CD4-positive, alpha-beta T cell treated with Interleukin-17A for 4 hours (primary cell): Measurements from ENCODE around the gene LDLRAD3.

ENCODE experiments used
- DNase-seq: peaks from one replicate; pipeline ENCODE4 v3.0.0-alpha.2; 2020; ENCODE audit warnings: mixed read lengths

The LDLRAD3 gene

DNA sequence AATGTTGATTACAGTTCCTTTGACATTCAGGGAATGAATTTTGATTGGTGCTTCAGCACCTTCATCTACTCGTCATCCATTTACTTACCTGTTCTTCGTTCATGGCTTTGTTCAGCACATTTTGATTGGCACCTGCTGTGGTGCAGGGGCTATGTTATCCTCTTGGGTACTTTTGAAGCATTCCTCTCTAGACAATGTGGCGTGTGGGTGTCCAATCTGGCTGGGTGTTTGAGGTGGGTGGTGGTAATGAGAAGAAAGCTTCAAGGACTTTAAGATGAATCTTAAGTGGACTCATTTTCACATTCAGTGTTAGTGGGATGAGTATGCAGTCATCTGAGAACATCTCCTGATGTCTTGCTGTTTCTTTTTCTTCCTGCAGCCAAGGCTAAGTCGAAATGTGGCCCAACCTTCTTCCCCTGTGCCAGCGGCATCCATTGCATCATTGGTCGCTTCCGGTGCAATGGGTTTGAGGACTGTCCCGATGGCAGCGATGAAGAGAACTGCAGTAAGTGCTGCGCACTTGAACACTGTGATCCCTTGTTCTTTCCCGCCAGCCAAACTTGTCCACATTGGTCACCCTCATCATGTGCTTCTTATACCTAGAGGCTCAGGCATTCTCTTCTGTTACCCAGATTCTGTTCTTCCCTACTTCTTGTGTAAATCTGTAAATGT, 137.5 kb downstream of the LDLRAD3 start:
- DNase-seq, result no peak

DNA sequence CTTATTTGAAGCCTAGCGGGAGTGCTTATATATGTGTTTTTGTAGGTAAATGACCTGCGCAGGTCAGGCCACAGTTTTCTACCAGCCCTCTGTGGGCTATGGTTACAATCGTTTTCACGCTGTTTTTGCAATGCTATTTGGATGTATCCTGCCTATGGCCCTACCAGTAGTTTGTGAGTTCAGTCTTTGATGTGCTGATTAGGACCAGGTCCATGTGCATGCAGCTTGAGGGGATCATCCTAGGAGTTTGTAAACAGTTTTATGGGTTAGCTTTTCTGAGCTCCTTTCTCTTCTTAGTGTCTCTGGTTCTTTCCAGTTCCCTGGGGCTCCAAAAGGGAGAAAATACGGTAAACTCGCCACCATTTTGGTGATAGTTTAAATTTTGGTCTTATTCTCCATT, 142.5 kb downstream of the LDLRAD3 start:
- no peak for DNase-seq

DNA sequence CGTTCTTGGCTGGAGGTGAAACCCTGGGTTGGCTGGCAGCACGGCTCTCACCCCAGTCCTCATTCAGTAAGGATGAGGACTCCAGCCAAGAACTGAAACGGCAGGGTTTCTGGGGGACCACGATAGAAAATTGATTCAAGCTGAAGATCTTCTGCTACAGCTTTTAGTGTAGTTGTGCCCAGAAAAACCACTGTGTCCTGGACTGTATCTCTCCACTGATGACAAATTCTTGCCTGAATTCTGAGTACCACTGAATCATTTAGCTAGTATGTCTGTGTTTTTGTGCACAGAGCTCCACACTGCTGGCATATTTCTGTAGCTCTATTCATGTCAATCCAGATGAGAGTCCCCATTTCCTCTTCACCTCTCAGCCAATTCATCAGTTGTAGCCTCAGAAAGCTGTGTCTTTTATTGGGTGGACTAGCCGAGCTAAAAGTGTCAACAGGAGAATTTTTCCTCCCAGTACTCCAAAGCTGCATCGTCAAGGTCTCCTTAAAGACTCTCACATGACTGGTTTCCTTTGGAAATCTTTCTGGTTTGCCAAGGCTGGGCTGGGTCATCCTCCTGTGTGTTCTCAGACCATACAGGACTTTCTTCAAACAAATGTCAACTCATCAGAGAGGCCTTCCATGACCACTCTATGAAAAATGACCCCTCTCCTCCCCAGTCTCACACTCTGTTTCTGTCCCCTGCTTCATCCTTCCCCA, 144.6 kb downstream of the LDLRAD3 start:
- no peak for DNase-seq

DNA sequence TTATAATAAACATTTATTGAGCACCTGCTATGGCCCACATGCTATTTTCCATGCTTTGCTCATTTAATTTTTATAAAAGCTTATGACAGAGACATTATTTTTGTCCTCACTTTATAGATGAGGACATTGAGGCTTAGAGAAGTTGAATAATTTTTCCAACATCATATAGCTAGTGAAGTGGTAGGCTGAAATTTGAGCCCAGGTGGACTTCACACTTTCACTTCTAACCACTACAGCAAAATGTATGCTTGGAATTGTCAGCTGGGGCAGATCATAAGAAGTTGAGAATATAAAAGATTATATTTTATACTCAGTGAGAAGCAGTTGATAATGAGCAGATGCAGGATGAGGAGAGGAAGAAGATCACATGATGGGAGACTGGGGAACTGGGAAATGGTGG, 146.1 kb downstream of the LDLRAD3 start:
- no peak for DNase-seq

DNA sequence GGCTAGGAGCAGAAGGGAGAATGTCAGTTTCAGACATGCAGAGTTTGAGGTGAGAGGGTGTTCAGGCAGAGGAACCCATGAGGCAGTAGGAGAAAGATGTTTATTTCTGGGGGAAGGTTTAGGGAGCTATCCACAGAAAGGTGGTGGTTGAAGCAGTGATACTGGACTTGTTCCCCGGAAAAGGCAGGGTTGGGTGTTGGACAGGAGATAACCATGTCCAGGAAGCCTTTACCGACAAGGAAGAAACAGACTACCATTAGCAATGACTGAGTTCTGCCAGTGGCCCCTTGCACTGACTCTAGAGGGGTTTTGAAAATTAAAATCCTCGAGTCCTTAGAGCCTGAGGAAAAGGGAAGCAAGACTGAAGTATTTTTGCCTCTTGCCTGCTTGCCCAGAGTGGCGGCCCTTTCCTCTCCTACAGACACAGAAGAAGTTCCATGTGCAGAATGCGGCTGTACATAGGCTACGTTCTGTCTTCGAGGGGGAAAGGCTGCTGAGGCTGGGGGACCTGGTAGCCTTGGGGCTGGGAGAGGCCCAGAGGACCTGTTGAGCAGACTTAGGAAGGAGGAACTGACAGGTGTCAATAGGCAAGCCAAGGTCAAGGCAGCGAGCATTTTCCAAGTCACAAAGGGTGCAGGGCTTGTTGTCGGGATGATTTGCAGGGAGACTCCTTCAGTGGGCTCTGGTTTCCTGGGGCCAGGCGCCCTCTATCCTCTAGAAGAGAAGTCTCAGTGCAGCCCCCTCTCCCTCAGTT, 146.7 kb downstream of the LDLRAD3 start:
- DNase-seq, result no peak

DNA sequence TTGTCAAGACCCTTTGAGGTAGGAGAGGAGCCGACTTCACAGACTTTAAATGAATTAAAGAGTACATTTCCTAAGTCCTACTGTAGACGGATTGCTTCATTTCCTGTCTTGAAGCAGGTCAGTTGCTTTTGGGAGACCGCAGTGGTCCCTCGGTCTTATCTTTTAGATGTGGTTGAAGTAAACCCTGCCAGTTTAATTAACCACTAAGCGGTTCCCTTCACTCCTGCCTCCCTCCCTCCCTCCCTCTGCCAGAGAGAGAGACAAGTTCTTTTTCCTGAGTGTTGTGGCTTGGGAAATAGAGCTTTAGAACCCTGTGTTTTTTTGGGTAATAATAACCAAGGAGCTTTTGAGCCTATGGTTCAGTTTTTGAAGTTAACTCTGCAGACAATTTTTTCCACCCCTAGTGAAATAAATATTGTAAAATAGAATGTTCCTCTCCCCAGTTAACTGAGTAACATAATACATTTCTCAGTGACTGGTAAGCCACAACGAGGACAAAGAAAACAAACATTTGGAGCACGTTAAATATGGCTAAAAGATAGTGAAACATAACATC, 147.5 kb downstream of the LDLRAD3 start:
- no peak for DNase-seq

DNA sequence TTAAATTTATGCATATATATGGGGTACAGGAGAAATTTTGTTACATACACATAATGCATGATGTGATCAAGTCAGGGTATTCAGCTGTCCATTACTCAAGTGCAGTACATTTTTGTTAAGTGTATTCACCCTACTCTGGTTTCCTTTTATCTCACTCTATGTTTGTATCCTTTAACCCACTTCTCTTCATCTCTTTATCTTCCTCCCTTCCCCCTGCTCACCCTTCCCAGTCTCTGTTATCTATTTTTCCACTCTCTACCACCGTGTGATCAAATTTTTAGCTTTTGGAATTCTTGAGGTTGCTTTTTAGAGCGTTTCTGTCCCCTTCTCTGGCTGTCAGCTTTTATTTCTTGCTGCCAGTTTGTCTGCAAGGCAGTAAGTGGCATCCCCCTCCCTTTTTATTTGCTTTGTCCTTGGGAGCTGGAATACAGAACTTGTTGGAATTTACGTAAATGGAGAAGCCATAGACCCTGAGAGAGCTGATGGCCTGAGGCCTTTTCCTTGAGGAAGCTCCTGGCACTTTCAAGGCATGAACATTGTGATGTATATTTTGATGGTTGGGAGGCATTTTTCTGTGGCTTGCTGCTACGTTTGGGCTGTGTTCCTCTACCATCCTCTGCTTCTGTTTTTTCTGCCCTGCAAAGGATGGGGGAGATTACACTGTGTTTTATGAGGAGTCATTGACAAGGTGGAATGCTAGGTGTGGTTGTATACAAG, 148.6 kb downstream of the LDLRAD3 start:
- no peak for DNase-seq

DNA sequence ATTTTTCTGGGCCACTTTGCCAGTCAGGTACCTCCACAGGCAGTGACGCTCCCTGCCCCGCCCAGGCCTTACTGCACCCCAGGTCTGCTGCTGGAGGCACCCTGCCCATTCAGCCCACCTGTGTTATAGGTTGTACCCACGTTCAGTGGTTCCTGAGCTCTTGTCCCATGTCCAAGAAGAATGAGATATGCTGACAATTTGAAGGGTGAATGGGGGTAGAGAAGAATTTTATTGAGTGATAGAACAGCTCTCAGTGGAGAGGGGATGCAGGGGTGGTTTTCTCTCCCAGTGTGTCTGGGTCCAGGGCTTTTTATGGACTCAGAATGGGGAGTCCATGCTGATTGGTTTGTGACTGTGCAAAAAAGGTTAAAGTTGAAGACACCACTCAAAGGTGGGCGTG, 149.7 kb downstream of the LDLRAD3 start:
- no peak for DNase-seq

DNA sequence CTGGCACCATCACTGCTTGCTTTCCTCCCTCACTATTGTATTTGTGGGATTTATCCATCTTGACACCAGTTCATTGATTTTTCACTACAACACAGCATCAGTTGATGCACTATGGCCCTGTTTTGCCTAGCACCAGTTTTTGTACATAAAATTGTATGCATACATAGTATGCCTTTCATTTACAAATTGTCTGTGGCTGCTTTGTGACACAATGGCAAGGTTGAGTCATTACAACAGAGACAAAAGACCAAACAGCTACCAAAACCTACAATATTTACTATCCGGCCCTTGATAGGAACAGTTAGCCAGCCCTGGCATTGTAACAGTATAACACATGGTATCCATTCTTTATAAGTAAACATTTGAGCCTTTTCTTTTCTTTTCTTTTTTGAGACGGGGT, 150.3 kb downstream of the LDLRAD3 start:
- no peak for DNase-seq

DNA sequence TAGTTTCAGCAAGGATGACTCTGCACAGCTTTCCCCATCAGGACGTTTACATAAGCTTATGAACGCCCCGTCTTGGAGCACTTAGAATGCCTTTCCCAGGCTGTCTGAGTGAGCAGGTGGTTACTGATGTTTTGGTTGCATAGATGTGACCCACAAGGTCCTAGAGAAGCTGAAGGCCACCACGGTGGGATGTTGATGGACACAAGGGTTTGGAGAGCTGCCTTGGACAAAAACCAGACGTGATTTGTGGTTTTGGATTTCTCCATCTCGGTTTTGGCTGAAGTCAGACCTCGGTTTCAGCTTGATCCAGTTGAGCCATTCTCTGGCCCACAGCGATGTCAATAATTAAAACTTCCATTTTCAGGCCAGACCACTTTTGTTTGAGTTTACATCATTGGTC, 151.9 kb downstream of the LDLRAD3 start:
- DNase-seq, result no peak

DNA sequence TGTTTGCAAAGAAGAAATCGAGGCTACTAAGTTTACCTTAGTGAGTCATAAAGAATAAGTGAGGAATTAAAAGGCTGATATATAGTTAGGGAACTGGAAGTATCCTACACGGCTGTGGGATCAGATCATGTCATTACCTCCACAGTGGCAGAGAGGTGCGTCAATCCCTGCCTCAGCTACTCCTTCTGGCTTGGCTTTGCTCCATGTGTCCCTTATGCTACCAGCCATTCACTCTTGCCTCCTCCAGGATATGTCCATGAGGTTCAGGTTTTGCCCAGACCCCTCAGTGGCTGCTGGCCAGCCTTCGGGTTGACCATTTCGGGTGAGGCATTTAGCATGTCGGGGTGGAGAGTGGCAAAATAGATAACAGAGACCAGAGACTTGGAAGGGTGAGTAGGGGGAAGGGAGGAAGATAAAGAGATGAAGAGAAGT, 153.4 kb downstream of the LDLRAD3 start:
- no peak for DNase-seq

DNA sequence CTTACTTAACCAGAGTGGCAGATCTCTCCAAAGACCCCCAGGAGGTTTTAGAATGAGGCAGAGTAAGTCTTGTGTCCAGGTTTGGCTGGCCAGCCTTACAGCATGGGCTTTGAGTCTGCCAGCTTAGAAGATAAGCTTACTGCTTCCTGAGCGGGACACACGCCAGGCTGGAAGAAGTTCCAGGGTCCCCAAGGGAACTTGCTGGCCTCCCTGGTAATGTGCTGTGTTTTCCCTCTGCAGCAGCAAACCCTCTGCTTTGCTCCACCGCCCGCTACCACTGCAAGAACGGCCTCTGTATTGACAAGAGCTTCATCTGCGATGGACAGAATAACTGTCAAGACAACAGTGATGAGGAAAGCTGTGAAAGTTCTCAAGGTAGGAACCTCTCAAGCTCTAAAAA, 154.2 kb downstream of the LDLRAD3 start:
- no peak for DNase-seq

DNA sequence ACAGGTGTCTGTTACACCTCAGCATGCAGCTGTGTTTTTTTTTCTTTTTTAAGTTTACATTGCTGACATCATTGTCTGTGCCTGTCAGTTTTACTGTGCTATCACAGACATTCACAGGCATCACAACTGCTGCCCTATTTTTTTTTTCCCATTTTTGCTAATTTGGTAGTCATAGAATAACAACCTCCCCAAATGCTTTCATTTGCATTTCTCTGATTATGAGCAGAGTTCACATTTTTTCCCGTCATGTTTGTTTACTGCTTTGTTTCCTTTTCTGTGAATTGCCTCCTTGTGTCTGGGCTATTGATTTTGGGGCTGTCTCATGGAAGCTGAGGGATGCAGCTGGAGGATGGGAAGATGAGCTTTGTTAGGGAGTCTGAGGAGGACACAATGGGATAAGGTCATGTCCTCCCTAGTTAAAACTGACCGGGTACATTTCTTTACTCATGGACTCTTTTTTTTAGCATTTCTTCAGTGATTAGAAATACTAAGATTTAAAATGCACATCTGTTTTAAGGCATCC, 155.1 kb downstream of the LDLRAD3 start:
- DNase-seq, result no peak

DNA sequence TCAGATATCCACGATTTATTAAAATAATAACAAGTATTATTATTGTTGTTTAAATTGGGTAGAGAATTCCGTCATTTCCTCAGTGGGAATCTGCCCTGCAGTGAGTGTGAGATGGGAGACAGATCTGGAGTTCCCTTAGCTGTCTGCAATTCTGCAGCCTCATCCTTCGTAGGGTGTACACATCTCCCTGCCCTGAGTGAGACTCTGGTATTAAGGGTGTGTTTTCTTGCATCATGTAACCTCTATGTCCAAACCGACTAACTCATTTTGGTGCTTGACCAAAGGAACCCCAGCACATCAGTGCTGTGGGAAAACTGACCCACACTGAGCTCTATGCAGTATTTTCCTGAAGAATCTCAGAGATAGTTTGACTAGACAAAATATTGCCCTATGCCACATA, 157.6 kb downstream of the LDLRAD3 start:
- DNase-seq, result no peak

DNA sequence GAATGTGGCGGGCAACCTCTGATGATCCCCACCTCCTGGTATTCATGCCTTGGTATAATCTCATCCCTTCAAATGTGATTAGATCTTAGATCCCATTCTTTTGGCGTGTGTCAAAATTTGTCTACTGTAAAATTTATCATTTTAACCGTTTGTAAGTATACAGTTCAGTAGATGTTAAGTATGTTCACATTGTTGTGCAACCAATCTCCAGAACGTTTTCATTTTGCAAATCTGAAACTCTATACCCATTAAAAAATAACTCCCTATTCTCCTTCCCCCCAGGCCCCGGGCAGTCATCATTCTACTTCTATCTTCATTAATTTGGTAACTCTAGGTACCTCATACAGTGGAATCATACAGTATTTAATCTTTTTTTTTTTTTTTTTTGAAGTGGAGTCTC, 159.0 kb downstream of the LDLRAD3 start:
- DNase-seq, result no peak

DNA sequence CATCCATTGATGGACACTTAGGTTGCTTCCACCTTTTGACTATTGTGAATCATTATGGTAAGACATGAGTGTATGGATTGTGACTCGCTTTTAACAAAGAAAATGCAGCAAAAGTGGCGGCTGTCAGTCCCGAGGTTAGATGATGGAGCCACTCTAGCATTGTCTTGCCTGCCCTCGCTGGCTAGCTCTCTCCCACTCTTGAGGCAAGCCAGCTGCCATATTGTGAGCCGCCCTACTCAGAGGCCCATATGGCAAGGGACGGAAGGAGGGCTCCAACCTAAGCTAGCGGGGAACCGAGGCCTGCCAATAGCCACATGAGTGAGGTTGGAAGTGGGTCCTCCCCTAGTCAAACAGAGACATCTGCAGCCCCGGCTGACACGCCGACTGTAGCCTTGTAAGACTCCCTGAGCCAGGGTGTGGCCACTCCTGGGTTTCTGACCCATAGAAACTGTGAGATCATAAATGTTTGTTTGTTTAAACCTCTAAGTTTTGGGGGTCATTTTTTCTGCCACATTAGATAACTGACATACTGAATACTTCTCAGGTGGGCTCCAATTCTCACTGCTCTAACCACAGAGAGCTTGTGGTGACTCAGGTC, 160.2 kb downstream of the LDLRAD3 start:
- no peak for DNase-seq

DNA sequence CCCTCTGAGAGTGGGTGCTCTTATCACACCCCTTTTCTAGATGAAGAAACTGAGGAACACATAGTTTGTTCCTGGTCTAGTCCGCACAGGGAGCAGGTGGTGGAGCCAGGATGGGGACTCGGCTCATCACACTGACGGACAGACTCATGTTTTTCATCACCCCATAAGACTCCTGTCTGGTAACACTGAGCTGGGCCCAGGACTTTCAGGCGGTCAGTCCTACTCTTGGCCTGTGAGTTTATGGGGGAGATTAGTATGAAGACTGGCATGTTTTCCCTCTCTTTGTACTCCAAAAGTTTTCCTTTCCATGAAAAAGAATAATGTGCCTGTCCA, 160.8 kb downstream of the LDLRAD3 start:
- no peak for DNase-seq

DNA sequence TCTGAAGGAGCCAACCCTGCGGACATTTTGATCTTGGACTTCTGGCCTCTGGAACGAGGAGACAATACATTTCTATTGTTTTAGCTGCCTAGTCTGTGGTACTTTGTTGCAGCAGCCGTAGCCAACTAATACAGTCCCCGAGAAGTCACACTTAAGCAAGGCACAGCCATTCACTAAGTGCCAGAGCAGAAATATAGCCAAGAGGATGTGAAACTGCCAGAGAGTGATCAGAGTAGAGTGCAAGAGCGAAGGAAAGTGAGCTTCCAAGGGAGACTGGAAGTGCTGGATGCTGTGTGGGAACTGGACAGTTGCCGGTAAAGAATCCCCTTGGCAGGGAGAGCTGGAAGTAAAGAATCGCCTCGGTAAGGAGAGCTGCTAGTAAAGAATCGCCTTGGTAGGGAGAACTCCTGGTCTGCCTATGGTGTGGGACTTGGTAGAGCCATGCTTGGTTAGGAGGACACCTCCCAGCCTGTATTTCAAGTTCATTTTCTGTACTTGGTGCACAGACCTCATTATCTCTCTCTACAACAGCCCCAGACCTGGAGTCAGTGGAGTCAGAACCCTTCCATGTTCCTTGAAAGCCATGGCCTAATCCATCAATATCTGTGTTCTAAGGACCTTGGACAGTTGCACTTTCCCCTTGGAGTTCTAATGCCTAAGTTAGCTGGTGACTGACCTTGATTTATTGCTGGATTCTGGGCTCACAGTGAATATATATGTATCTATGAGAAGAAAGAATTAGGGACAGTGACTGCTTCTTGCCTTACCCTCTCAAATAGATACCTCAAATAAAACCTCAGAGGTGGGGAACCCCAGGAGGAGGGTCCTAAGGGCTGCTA, 162.1 kb downstream of the LDLRAD3 start:
- DNase-seq, result no peak

DNA sequence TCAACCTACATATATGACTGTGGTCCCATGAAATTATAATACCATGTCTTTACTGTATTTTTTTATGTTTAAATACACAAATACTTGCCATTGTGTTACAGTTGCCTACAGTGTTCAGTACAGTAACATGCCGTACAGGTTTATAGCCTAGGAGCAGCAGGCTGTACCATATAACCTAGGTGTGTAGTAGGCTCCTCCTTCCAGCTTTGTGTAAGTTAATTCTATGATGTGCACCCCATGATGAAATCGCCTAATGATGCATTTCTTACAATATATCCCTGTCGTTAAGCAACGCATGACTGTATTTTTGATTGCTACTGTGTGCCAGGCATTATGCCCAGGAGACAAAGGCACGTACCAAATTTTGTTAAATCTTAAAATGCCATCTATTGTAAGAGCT, 163.7 kb downstream of the LDLRAD3 start:
- no peak for DNase-seq

DNA sequence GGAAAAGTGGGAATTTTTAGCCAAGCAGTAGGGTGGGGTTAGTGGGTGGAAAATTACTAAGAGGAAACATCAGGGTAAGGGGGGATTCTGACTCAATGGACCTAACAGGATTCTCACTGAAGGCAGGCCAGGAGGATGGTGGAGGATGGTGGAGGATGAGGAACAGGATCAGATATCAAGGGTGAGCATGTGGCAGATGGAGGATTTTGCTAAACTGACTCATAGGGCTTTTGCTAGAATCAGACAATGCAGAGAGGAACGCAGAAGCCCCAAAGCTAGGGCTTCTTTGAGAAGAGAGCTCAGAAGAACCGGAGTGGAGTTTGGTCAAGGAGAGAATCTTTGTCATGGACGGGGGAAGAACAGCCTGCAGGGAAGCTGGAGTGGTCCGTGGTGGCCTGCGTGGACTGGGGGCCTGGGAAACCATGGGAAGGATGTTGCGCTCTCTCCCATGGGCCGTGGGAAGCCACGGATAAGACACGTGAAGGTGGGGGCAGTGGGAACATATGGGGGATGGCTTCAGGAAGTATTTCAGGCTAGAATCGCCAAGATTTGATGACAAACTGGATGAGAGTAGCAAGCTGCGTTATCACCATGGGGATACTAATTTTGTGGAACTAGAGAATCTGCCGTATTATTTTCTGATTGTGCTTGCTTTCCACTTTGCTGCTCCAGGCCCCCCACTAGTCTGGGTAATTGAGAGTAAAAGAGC, 165.2 kb downstream of the LDLRAD3 start:
- no peak for DNase-seq

DNA sequence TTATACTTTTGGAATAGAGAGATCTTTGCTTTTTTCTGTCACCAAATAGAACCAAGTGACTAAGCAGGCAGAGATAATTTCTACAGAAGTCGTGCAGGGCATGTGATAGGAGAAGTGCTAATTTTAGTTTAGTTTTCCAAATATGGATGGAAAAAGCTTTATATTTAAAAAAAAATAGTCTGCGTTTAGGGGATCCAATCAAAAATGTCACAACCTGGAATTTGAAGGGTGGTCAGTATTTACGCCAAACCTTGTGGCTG, 165.7 kb downstream of the LDLRAD3 start:
- no peak for DNase-seq
